ENCODE data around the gene WRAP73.

Gene WRAP73

GRCh38 chr1:3668585-3669300, 18.8 kb upstream of the WRAP73 start:
- no peak for DNase-seq (ENCODE audit: low read depth in 2 of 2)

GRCh38 chr1:3668148-3668547, 18.2 kb upstream of the WRAP73 start:
- DNase-seq (ENCODE audit: low read depth in 2 of 2), result no peak

GRCh38 chr1:3664700-3665375, 14.9 kb upstream of the WRAP73 start:
- DNase-seq (ENCODE audit: low read depth in 2 of 2), result no peak

- no peak for DNase-seq (ENCODE audit: low read depth in 2 of 2)
Observed at GRCh38 chr1:3663999-3664699, 14.2 kb upstream of the WRAP73 start.

- DNase-seq (ENCODE audit: low read depth in 2 of 2), result no peak
Observed at GRCh38 chr1:3662080-3662671, 12.3 kb upstream of the WRAP73 start.

GRCh38 chr1:3661631-3662030, 11.7 kb upstream of the WRAP73 start:
- no peak for DNase-seq (ENCODE audit: low read depth in 2 of 2)

GRCh38 chr1:3660704-3661103, 10.8 kb upstream of the WRAP73 start:
- DNase-seq (ENCODE audit: low read depth in 2 of 2), result no peak

- DNase-seq (ENCODE audit: low read depth in 2 of 2), result no peak
Observed at GRCh38 chr1:3659093-3659492, 9.2 kb upstream of the WRAP73 start.

- no peak for DNase-seq (ENCODE audit: low read depth in 2 of 2)
Observed at GRCh38 chr1:3658231-3658615, 8.3 kb upstream of the WRAP73 start.

- DNase-seq (ENCODE audit: low read depth in 2 of 2), result no peak
Observed at GRCh38 chr1:3657578-3658230, 7.8 kb upstream of the WRAP73 start.

GRCh38 chr1:3657096-3657475, 7.2 kb upstream of the WRAP73 start:
- no peak for DNase-seq (ENCODE audit: low read depth in 2 of 2)

- DNase-seq (ENCODE audit: low read depth in 2 of 2), result no peak
Observed at GRCh38 chr1:3656450-3657095, 6.7 kb upstream of the WRAP73 start.

GRCh38 chr1:3654549-3655281, 4.8 kb upstream of the WRAP73 start:
- no peak for DNase-seq (ENCODE audit: low read depth in 2 of 2)

GRCh38 chr1:3653286-3653618, 3.3 kb upstream of the WRAP73 start:
- DNase-seq (ENCODE audit: low read depth in 2 of 2), result no peak

GRCh38 chr1:3652548-3653285, 2.8 kb upstream of the WRAP73 start:
- no peak for DNase-seq (ENCODE audit: low read depth in 2 of 2)

- no peak for DNase-seq (ENCODE audit: low read depth in 2 of 2)
Observed at GRCh38 chr1:3651930-3652547, 2.1 kb upstream of the WRAP73 start, which contains the start of gene TP73. TP73 (plus strand) TSS chr1:3652516; CDS start chr1:3682366, 29,850 bp downstream.

GRCh38 chr1:3651026-3651929, 1.4 kb upstream of the WRAP73 start:
- no peak for DNase-seq (ENCODE audit: low read depth in 2 of 2)

- no peak for DNase-seq (ENCODE audit: low read depth in 2 of 2)
Observed at GRCh38 chr1:3650248-3651025, 534 bp upstream of the WRAP73 start.
